GM19099 (cell line): ENCODE results near the gene DR1.

Source experiments
- POLR2A ChIP-seq: IDR thresholded peaks from 3 replicates; pipeline ENCODE4 v1.6.1; 2011; ENCODE audit warnings: low read depth; ENCODE audit not compliant: insufficient read length; ENCODE audit errors: extremely low read depth

The DR1 gene

GRCh38 chr1:93330196-93330595 is 15.5 kb upstream of the DR1 start:
- TF ChIP-seq POLR2A = no peak

- no peak for TF ChIP-seq POLR2A
Observed at GRCh38 chr1:93330617-93331016, 15.1 kb upstream of the DR1 start.

- no peak for TF ChIP-seq POLR2A
Observed at GRCh38 chr1:93331412-93331811, 14.3 kb upstream of the DR1 start.

GRCh38 chr1:93332368-93332767 is 13.3 kb upstream of the DR1 start:
- TF ChIP-seq POLR2A = no peak

GRCh38 chr1:93338387-93339146 is 7.1 kb upstream of the DR1 start:
- TF ChIP-seq POLR2A = no peak

GRCh38 chr1:93339171-93339697 is 6.5 kb upstream of the DR1 start:
- no peak for TF ChIP-seq POLR2A

GRCh38 chr1:93340090-93340489 is 5.6 kb upstream of the DR1 start:
- TF ChIP-seq POLR2A = no peak

- no peak for TF ChIP-seq POLR2A
Observed at GRCh38 chr1:93344484-93344883, 1.2 kb upstream of the DR1 start.

- TF ChIP-seq POLR2A = no peak
Observed at GRCh38 chr1:93344886-93345632, 648 bp upstream of the DR1 start.

- no peak for TF ChIP-seq POLR2A
Observed at GRCh38 chr1:93346421-93346993, 800 bp downstream of the DR1 start.

- TF ChIP-seq POLR2A = no peak
Observed at GRCh38 chr1:93347334-93347899, 1.7 kb downstream of the DR1 start.

GRCh38 chr1:93348104-93348728 is 2.5 kb downstream of the DR1 start:
- no peak for TF ChIP-seq POLR2A

- no peak for TF ChIP-seq POLR2A
Observed at GRCh38 chr1:93349231-93350135, 3.8 kb downstream of the DR1 start.

- no peak for TF ChIP-seq POLR2A
Observed at GRCh38 chr1:93350322-93350721, 4.6 kb downstream of the DR1 start.

- no peak for TF ChIP-seq POLR2A
Observed at GRCh38 chr1:93350875-93351274, 5.2 kb downstream of the DR1 start.

- TF ChIP-seq POLR2A = no peak
Observed at GRCh38 chr1:93352376-93352775, 6.7 kb downstream of the DR1 start.
